Vagina (tissue), 2 donors: ENCODE data around the gene CALML4. TPM values are rescaled to one million over a fixed set of nuclear protein-coding genes. Genes with fewer than 3 reads are reported as not detected.

Experiments
- DNase-seq, 2 donors: peaks; one replicate each; pipeline ENCODE4 v3.0.0-alpha.2; 2017; ENCODE audit errors: extremely low spot score in 2 of 2
- H3K27ac ChIP-seq: fragments of 200-600 bp; sonication (generic); one replicate; pipeline ENCODE4 v1.5.1; 2019
- H3K27me3 ChIP-seq: fragments of 200-600 bp; sonication (generic); one replicate; pipeline ENCODE4 v1.5.1; 2019
- H3K36me3 ChIP-seq, 2 donors: fragments of 200-600 bp; sonication (generic); one replicate each; pipeline ENCODE4 v1.5.1; 2017 to 2019
- H3K4me1 ChIP-seq: fragments of 200-600 bp; sonication (generic); one replicate; pipeline ENCODE4 v1.5.1; 2019
- H3K4me3 ChIP-seq, 2 donors: fragments of 200-600 bp; sonication (generic); 1 replicate in 1 of 2; 2 replicates in 1 of 2; pipeline ENCODE4 v1.5.1; 2016 to 2019
- H3K9me3 ChIP-seq: fragments of 200-600 bp; sonication (generic); one replicate; pipeline ENCODE4 v1.5.1; 2019
- CTCF ChIP-seq, 3 experiments: fragments of 450-650 bp in 2 of 3; fragments of 200-600 bp in 1 of 3; sonication (generic) in 1 of 3; IDR thresholded peaks; one replicate each; pipeline ENCODE4 v1.5.1; 2017 to 2019; ENCODE audit warnings: antibody characterized with exemption in 3 of 3, mild to moderate bottlenecking in 2 of 3, moderate library complexity in 2 of 3
- POLR2A ChIP-seq, 2 donors: fragments of 450-650 bp; IDR thresholded peaks; one replicate each; pipeline ENCODE4 v1.6.1; 2017; ENCODE audit warnings: antibody characterized with exemption in 2 of 2, mild to moderate bottlenecking in 2 of 2, moderate library complexity in 2 of 2
- POLR2AphosphoS5 ChIP-seq, 2 donors: sonication (generic); formaldehyde crosslinking; IDR thresholded peaks; one replicate each; pipeline ENCODE4 v1.9.0; 2017; ENCODE audit warnings: antibody characterized with exemption in 2 of 2, mild to moderate bottlenecking in 2 of 2, low read depth in 1 of 2; ENCODE audit not compliant: insufficient read depth in 1 of 2
- intact Hi-C: fragments of 100-400 bp; cut with DNase I; formaldehyde crosslinking; loops from one replicate; pipeline ENCODE4 v1.15.1; 2023
- total RNA-seq: library from RNA; depleted of rRNA; stranded (reverse); fragments of >200 nt; gene quantifications from one replicate; pipeline ENCODE4 v1.2.3, GENCODE V29; 2016

Gene CALML4
- total RNA-seq, 1 donor from 2014 or later: 6.1 TPM

- H3K27me3 ChIP-seq: no peaks in the 10 kb centered on the region
- intact Hi-C loops: no loop called here
- H3K36me3 ChIP-seq: no peaks in the 10 kb centered on the region
- TF ChIP-seq POLR2A (IDR thresholded peaks at IDR 0.05) (no peak), CTCF (IDR thresholded peaks at IDR 0.05) (no peak), POLR2AphosphoS5 (IDR thresholded peaks at IDR 0.05; ENCODE audit: insufficient read depth in 1 of 2, low read depth in 1 of 2) (no peak)
- no peak overlapping the region for H3K27ac ChIP-seq
- no peak overlapping the region for H3K4me3 ChIP-seq
- H3K9me3 ChIP-seq: no peaks in the 10 kb centered on the region
- H3K4me1 ChIP-seq: no peaks in the 10 kb centered on the region
- no peak for DNase-seq
These were observed 15.4 kb upstream of the CALML4 start for GRCh38 chr15:68220489-68220888.

- TF ChIP-seq POLR2AphosphoS5 (IDR thresholded peaks at IDR 0.05; ENCODE audit: insufficient read depth in 1 of 2, low read depth in 1 of 2): no peak
- TF ChIP-seq CTCF (IDR thresholded peaks at IDR 0.05): no peak
- TF ChIP-seq POLR2A (IDR thresholded peaks at IDR 0.05): no peak
- Histone ChIP-seq H3K27me3 (no peaks in the 10 kb centered on the region), H3K27ac (no peak overlapping the region), H3K4me3 (no peak overlapping the region), H3K4me1 (no peaks in the 10 kb centered on the region), H3K36me3 (no peaks in the 10 kb centered on the region), H3K9me3 (no peaks in the 10 kb centered on the region)
- intact Hi-C loops: no loop called here
- DNase-seq: peak in 1 of 2 donors; percentile 67
These were observed 14.0 kb upstream of the CALML4 start for GRCh38 chr15:68218847-68219798.

- no peak overlapping the region for H3K4me3 ChIP-seq
- no peaks in the 10 kb centered on the region for H3K4me1 ChIP-seq
- H3K36me3 ChIP-seq: no peaks in the 10 kb centered on the region
- H3K27ac ChIP-seq: no peak overlapping the region
- H3K9me3 ChIP-seq: no peaks in the 10 kb centered on the region
- TF ChIP-seq POLR2AphosphoS5 (IDR thresholded peaks at IDR 0.05; ENCODE audit: insufficient read depth in 1 of 2, low read depth in 1 of 2): no peak
- TF ChIP-seq CTCF (IDR thresholded peaks at IDR 0.05): no peak
- TF ChIP-seq POLR2A (IDR thresholded peaks at IDR 0.05): no peak
- intact Hi-C loops: no loop called here
- no peaks in the 10 kb centered on the region for H3K27me3 ChIP-seq
- DNase-seq: no peak
These were observed 13.2 kb upstream of the CALML4 start for GRCh38 chr15:68218331-68218730.

GRCh38 chr15:68217341-68217740 is 12.2 kb upstream of the CALML4 start:
- no peak for DNase-seq
- Histone ChIP-seq H3K27ac (no peak overlapping the region), H3K9me3 (no peaks in the 10 kb centered on the region), H3K27me3 (no peaks in the 10 kb centered on the region), H3K36me3 (no peaks in the 10 kb centered on the region), H3K4me1 (no peaks in the 10 kb centered on the region), H3K4me3 (no peak overlapping the region)
- TF ChIP-seq POLR2A (IDR thresholded peaks at IDR 0.05) (no peak), CTCF (IDR thresholded peaks at IDR 0.05) (no peak), POLR2AphosphoS5 (IDR thresholded peaks at IDR 0.05; ENCODE audit: insufficient read depth in 1 of 2, low read depth in 1 of 2) (no peak)
- intact Hi-C loops: no loop called here

- Histone ChIP-seq H3K9me3 (no peaks in the 10 kb centered on the region), H3K36me3 (no peaks in the 10 kb centered on the region), H3K4me3 (no peak overlapping the region), H3K27ac (no peak overlapping the region), H3K4me1 (peaks cover 10% of the 10 kb centered on the region), H3K27me3 (no peaks in the 10 kb centered on the region)
- no peak for TF ChIP-seq POLR2A (IDR thresholded peaks at IDR 0.05)
- TF ChIP-seq POLR2AphosphoS5 (IDR thresholded peaks at IDR 0.05; ENCODE audit: insufficient read depth in 1 of 2, low read depth in 1 of 2): no peak
- TF ChIP-seq CTCF (IDR thresholded peaks at IDR 0.05): no peak
- no peak for DNase-seq
- intact Hi-C loops: no loop called here
These were observed 9.7 kb upstream of the CALML4 start for GRCh38 chr15:68214838-68215254.
